HepG2 (cell line): ENCODE results near the gene ZBTB7B. TPM values are rescaled to one million over a fixed set of nuclear protein-coding genes. Genes with fewer than 3 reads are reported as not detected.
A peak's percentile ranks its signal among the peaks of the same experiment; 100 is the strongest.

Experiments
- CEBPB ChIP-seq: IDR thresholded peaks from 2 replicates; pipeline ENCODE4 v1.6.1; 2011; ENCODE audit warnings: low read depth, low read length, improper control_type of control experiment, borderline replicate concordance
- CEBPG ChIP-seq: IDR thresholded peaks from 2 replicates; pipeline ENCODE4 v1.6.1; 2016
- DNMT3B ChIP-seq: conservative IDR thresholded peaks from 2 replicates; pipeline ENCODE4 v1.6.1; 2016; ENCODE audit warnings: missing biosample characterization, control low read depth
- FOXP1 ChIP-seq, 2 experiments: fragments of 450-650 bp in 1 of 2; IDR thresholded peaks; 2 replicates each; pipeline ENCODE4 v1.6.1; 2017 to 2018; ENCODE audit warnings: antibody characterized with exemption in 1 of 2
- GPN1 ChIP-seq: sonication (generic); formaldehyde crosslinking; IDR thresholded peaks from 2 replicates; pipeline ENCODE4 v1.5.1; 2020; ENCODE audit warnings: missing genetic modification reagents, borderline replicate concordance
- HDAC1 ChIP-seq: sonication (generic); formaldehyde crosslinking; IDR thresholded peaks from 2 replicates; pipeline ENCODE4 v1.5.1; 2020; ENCODE audit warnings: mild to moderate bottlenecking, missing genetic modification reagents
- HDAC6 ChIP-seq: fragments of 200-600 bp; sonication (generic); IDR thresholded peaks from 2 replicates; pipeline ENCODE4 v1.7.0; 2017; ENCODE audit warnings: mild to moderate bottlenecking, antibody characterized with exemption, low read length, low read depth
- HHEX ChIP-seq: IDR thresholded peaks from 2 replicates; pipeline ENCODE4 v1.6.1; 2016; ENCODE audit warnings: control low read depth
- HNRNPK ChIP-seq: fragments of 200-400 bp; formaldehyde crosslinking; IDR thresholded peaks from 2 replicates; pipeline ENCODE4 v1.6.1; 2018; ENCODE audit warnings: low read length, low read depth, moderate library complexity, mild to moderate bottlenecking; ENCODE audit not compliant: poor library complexity, severe bottlenecking
- HNRNPL ChIP-seq: fragments of 200-400 bp; formaldehyde crosslinking; IDR thresholded peaks from 2 replicates; pipeline ENCODE4 v1.6.1; 2017; ENCODE audit warnings: mild to moderate bottlenecking, low read depth, low read length
- KLF12 ChIP-seq: sonication (generic); formaldehyde crosslinking; IDR thresholded peaks from 2 replicates; pipeline ENCODE4 v1.4.0; 2020; ENCODE audit warnings: missing genetic modification reagents, borderline replicate concordance
- KLF9 ChIP-seq: IDR thresholded peaks from 2 replicates; pipeline ENCODE4 v1.6.1; 2016; ENCODE audit warnings: low read depth
- NR3C1 ChIP-seq: sonication (generic); formaldehyde crosslinking; IDR thresholded peaks from 2 replicates; pipeline ENCODE4 v1.4.0; 2020; ENCODE audit warnings: missing genetic modification reagents
- SP1 ChIP-seq, 2 experiments: fragments of 450-650 bp in 1 of 2; sonication (generic) in 1 of 2; formaldehyde crosslinking in 1 of 2; IDR thresholded peaks; 2 replicates each; pipeline versions ENCODE4 v1.4.0 to v1.6.1; 2016 to 2020; ENCODE audit warnings: missing genetic modification reagents in 1 of 2
- SRSF4 ChIP-seq: fragments of 200-400 bp; formaldehyde crosslinking; IDR thresholded peaks from one replicate; pipeline ENCODE4 v1.6.1; 2018; ENCODE audit warnings: mild to moderate bottlenecking, low read depth, low read length, moderate library complexity; ENCODE audit not compliant: poor library complexity, severe bottlenecking
- TBX2 ChIP-seq: sonication (generic); formaldehyde crosslinking; IDR thresholded peaks from 2 replicates; pipeline ENCODE4 v1.5.0; 2020; ENCODE audit warnings: missing genetic modification reagents, mild to moderate bottlenecking, borderline replicate concordance
- ZNF143 ChIP-seq: sonication (generic); formaldehyde crosslinking; IDR thresholded peaks from 2 replicates; pipeline ENCODE4 v1.4.0; 2020; ENCODE audit warnings: missing genetic modification reagents
- ZNF160 ChIP-seq: sonication (generic); formaldehyde crosslinking; IDR thresholded peaks from 2 replicates; pipeline ENCODE4 v1.8.0; 2022; ENCODE audit warnings: mild to moderate bottlenecking, inconsistent platforms, missing genetic modification reagents
- ZNF382 ChIP-seq: sonication (generic); formaldehyde crosslinking; IDR thresholded peaks from 2 replicates; pipeline ENCODE4 v1.5.0; 2020; ENCODE audit warnings: missing genetic modification reagents, mild to moderate bottlenecking, borderline replicate concordance
- ZNF563 ChIP-seq: sonication (generic); formaldehyde crosslinking; IDR thresholded peaks from 2 replicates; pipeline ENCODE4 v1.8.0; 2022; ENCODE audit warnings: mild to moderate bottlenecking, moderate library complexity, missing genetic modification reagents
- ZNF703 ChIP-seq: sonication (generic); formaldehyde crosslinking; IDR thresholded peaks from 2 replicates; pipeline ENCODE4 v1.5.1; 2020; ENCODE audit warnings: missing genetic modification reagents, mild to moderate bottlenecking, moderate library complexity, borderline replicate concordance
- ZSCAN22 ChIP-seq: sonication (generic); formaldehyde crosslinking; IDR thresholded peaks from 2 replicates; pipeline ENCODE4 v1.4.0; 2020; ENCODE audit warnings: mild to moderate bottlenecking, missing genetic modification reagents
- polyA plus RNA-seq, 8 experiments: library from polyadenylated mRNA; depleted of rRNA in 3 of 8; stranded (reverse) in 7 of 8; unstranded in 1 of 8; fragments of >200 nt; fragmentation: Illumina TruSeq in 4 of 8; extraction: Trizol in 4 of 8; gene quantifications; 2 replicates each; pipeline versions ENCODE4 v1.2.1 to v1.2.3, GENCODE V29; 2011 to 2016; ENCODE audit warnings: low read depth in 4 of 8, missing spikeins in 1 of 8, mixed read lengths in 1 of 8; ENCODE audit not compliant: insufficient read depth in 1 of 8
- total RNA-seq, 5 experiments: library from RNA; depleted of rRNA; stranded (reverse); fragments of >200 nt; fragmentation: Illumina TruSeq; extraction: Trizol; gene quantifications; 2 replicates each; pipeline ENCODE4 v1.2.3, GENCODE V29; 2016; ENCODE audit warnings: low read depth in 1 of 5
- TF ChIP-seq, protein P1 (sequence below): IDR thresholded peaks from 2 replicates; pipeline ENCODE4 v1.6.1; 2016; ENCODE audit warnings: mild to moderate bottlenecking, missing biosample characterization, missing genetic modification reagents
- TF ChIP-seq, protein P2 (sequence below): sonication (generic); formaldehyde crosslinking; conservative IDR thresholded peaks from 2 replicates; pipeline ENCODE4 v1.4.0; 2020; ENCODE audit warnings: missing genetic modification reagents
- TF ChIP-seq, protein P3 (sequence below): sonication (generic); formaldehyde crosslinking; IDR thresholded peaks from 2 replicates; pipeline ENCODE4 v1.8.0; 2022; ENCODE audit warnings: mild to moderate bottlenecking, missing genetic modification reagents
- TF ChIP-seq, protein P4 (sequence below): sonication (generic); formaldehyde crosslinking; IDR thresholded peaks from 2 replicates; pipeline ENCODE4 v1.9.0; 2021; ENCODE audit warnings: missing genetic modification reagents, borderline replicate concordance

The ZBTB7B gene
- total and polyA plus RNA-seq, 2 of the 13 experiments (the other 11 are each of a cell fraction or from before 2014, with no cell fraction given): 15.5 to 17.5 TPM

DNA sequence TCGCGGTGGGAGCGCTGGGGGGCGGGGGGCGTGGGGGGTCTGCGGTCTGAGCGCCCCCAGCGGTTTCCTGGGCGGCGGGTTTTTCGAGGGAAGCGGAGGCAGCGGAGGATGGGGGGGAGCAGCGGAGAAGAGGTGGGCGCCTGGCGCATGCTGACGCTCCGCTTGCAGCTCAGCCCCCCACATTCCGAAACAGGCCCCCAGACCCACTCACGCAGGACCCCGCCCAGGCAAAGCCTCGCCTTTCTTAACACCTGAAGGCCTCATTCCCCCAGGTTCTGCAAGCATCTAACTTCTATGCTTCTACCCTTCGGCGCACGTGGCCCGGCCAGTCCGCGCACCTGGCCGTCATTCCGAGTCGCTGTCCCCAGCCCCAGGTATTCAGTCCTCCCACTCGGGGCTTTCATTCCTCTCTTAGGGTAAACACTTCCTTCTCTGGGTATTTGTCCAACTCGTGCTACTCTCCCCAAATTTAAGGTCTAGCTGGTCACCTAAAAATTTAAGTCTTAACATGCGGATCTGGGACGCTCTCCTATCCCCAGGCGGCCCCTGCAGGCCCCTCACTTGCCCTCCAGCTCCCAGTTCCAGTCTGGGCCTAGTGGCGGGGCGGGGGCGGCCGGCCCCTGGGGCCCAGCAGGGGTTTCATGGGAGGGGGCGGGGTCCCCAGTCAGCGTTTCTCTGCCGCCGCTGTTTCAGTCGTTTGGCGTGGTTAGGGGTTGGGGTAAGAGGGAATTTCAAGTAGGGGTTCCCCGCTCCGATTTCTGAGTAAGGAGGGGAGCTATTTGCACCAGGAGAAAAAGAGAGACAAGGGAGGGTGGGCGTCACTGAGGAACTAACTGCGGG is 2.8 kb upstream of the ZBTB7B start (continued):
- TF ChIP-seq HDAC6 (no peak), SP1 (IDR thresholded peaks at IDR 0.05) (no peak), SP1 (CRISPR knock-in tag; IDR thresholded peaks at IDR 0.05) (peak; percentile 32; the same call in 1 of the 2 replicates), ZNF143 (CRISPR knock-in tag) (no peak), CEBPG (no peak), HHEX (CRISPR knock-in tag) (no peak), HNRNPK (peak; percentile 52), ZNF382 (no peak), DNMT3B (no peak), HDAC1 (CRISPR knock-in tag) (peak; percentile 37; the same call in 1 of the 2 replicates), SRSF4 (no peak), CEBPB (no peak), TBX2 (CRISPR knock-in tag) (no peak), GPN1 (CRISPR knock-in tag) (no peak), ZSCAN22 (CRISPR knock-in tag) (no peak), HNRNPL (0 out of 2 replicates have a peak, but pooled peaks have one; percentile 19), ZNF703 (CRISPR knock-in tag) (no peak), ZNF160 (CRISPR knock-in tag) (no peak), KLF12 (peak; percentile 38; the same call in 1 of the 2 replicates), ZNF563 (CRISPR knock-in tag) (0 out of 2 replicates have a peak, but pooled peaks have one; percentile 35), NR3C1 (CRISPR knock-in tag) (no peak), FOXP1 (IDR thresholded peaks at IDR 0.05) (no peak), FOXP1 (CRISPR knock-in tag; IDR thresholded peaks at IDR 0.05) (no peak), KLF9 (CRISPR knock-in tag) (0 out of 2 replicates have a peak, but pooled peaks have one; percentile 77)
- TF ChIP-seq, protein P1, sequence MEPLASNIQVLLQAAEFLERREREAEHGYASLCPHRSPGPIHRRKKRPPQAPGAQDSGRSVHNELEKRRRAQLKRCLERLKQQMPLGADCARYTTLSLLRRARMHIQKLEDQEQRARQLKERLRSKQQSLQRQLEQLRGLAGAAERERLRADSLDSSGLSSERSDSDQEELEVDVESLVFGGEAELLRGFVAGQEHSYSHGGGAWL: no peak; the same call in 1 of the 2 replicates
- TF ChIP-seq, protein P2, sequence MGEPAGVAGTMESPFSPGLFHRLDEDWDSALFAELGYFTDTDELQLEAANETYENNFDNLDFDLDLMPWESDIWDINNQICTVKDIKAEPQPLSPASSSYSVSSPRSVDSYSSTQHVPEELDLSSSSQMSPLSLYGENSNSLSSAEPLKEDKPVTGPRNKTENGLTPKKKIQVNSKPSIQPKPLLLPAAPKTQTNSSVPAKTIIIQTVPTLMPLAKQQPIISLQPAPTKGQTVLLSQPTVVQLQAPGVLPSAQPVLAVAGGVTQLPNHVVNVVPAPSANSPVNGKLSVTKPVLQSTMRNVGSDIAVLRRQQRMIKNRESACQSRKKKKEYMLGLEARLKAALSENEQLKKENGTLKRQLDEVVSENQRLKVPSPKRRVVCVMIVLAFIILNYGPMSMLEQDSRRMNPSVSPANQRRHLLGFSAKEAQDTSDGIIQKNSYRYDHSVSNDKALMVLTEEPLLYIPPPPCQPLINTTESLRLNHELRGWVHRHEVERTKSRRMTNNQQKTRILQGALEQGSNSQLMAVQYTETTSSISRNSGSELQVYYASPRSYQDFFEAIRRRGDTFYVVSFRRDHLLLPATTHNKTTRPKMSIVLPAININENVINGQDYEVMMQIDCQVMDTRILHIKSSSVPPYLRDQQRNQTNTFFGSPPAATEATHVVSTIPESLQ (CRISPR knock-in tag): no peak
- TF ChIP-seq, protein P3, sequence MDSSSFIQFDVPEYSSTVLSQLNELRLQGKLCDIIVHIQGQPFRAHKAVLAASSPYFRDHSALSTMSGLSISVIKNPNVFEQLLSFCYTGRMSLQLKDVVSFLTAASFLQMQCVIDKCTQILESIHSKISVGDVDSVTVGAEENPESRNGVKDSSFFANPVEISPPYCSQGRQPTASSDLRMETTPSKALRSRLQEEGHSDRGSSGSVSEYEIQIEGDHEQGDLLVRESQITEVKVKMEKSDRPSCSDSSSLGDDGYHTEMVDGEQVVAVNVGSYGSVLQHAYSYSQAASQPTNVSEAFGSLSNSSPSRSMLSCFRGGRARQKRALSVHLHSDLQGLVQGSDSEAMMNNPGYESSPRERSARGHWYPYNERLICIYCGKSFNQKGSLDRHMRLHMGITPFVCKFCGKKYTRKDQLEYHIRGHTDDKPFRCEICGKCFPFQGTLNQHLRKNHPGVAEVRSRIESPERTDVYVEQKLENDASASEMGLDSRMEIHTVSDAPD (CRISPR knock-in tag): no peak
- TF ChIP-seq, protein P4, sequence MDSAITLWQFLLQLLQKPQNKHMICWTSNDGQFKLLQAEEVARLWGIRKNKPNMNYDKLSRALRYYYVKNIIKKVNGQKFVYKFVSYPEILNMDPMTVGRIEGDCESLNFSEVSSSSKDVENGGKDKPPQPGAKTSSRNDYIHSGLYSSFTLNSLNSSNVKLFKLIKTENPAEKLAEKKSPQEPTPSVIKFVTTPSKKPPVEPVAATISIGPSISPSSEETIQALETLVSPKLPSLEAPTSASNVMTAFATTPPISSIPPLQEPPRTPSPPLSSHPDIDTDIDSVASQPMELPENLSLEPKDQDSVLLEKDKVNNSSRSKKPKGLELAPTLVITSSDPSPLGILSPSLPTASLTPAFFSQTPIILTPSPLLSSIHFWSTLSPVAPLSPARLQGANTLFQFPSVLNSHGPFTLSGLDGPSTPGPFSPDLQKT (CRISPR knock-in tag): no peak
